ENCODE data around the gene LYPD1. TPM values are rescaled to one million over a fixed set of nuclear protein-coding genes. Genes with fewer than 3 reads are reported as not detected.
"Not testable (repeated sequence)": the region's sequence is repeated elsewhere in the genome, so short reads cannot be mapped to it uniquely, and the experiment has no call there.

The LYPD1 gene, protein sequence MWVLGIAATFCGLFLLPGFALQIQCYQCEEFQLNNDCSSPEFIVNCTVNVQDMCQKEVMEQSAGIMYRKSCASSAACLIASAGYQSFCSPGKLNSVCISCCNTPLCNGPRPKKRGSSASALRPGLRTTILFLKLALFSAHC
- total RNA-seq: under 1 TPM in 1 of 2 donors, not detected in 1; 0.28 TPM
- long read RNA-seq, partial matches to known transcripts: 0 of 1 reads
- long read RNA-seq, other reads (novel, unspliced or antisense): 1 of 1 reads

- intact Hi-C loops (cut with DNase I, micrococcal nuclease): no loop called here
- ATAC-seq (peak; percentile 64), DNase-seq (peak in 1 of 2 donors; percentile 9)
Observed at GRCh38 chr2:132669908-132670495, at the start of gene LYPD1. Gene LYPD1 (minus strand): TSS chr2:132670205. CDS start chr2:132669932, 273 bp downstream.

GRCh38 chr2:132719480-132719879, 49.5 kb upstream of the LYPD1 start:
- intact Hi-C loops (cut with DNase I, micrococcal nuclease): no loop called here
- ATAC-seq (no peak), DNase-seq (no peak)

DNA sequence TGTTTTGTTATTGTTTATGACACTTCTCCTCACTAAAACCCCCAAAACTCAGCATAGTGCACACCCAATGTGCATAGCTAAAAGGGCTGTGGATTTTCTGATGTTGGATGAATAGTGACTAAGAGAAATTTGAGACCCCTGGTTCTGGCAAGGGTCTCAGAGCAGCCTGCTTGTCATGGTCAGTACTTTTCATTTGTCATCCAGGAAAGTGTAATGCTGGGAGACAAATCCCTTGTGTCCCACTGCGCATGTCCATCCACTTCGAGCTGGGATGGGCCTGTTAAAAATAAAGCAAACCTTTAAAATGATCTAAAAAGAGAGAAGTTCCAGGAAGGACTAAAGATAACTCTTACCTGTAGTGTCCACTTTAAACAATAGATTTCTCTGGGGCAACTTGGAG, 46.9 kb upstream of the LYPD1 start:
- intact Hi-C loops (cut with DNase I, micrococcal nuclease): no loop called here
- no peak for ATAC-seq

DNA sequence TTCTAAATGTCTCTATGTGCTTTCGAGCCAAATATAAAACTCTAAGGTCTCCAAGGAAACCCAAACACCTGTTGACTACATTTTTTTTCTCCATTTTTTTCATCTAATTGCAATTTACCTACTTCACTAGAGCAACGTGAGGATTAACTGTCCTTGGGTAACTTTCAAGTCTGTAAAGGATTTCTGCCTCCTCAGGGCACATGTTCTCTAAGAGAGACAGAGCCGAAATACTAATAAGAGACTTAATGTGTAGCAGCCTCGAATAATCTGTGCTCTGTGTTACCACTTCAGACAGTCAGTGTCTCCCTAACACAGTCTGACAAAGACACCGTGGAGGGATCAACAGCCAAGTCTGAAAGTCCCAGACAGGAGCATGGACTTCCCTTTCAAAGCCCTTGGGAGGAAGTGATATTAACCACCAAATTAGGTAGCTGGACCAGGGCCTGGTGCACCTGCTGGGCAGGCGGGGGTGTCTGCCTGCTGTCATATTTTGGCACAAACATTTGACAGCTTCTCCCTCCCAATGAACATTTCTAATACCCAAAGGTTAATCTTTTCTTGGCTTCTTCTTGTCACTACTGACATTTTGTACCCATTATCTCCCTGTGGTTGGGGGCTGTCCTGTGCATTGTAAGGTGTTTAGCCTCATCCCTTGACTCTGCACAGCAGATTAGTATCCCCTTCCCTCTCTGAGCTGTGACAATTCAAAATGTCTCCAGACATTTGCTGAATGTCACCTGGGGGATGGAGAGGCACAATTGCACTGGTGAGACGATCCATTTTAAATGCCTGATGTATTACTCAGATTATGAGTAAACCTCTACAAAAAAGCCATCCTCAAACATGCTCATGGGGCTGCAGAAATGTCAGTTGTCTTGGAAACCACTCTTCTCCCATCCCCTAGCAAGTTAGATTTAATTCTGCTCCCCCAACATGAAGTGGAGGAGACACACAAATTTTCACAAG, 45.7 kb upstream of the LYPD1 start:
- ATAC-seq (no peak), DNase-seq (no peak)
- intact Hi-C loops (cut with DNase I, micrococcal nuclease): no loop called here

More for the DNA sequence above, 46.9 kb upstream of the LYPD1 start:
- no peak for DNase-seq

GRCh38 chr2:132703396-132703795, 33.4 kb upstream of the LYPD1 start:
- intact Hi-C loops (cut with DNase I, micrococcal nuclease): no loop called here
- no peak for ATAC-seq
- DNase-seq: no peak

DNA sequence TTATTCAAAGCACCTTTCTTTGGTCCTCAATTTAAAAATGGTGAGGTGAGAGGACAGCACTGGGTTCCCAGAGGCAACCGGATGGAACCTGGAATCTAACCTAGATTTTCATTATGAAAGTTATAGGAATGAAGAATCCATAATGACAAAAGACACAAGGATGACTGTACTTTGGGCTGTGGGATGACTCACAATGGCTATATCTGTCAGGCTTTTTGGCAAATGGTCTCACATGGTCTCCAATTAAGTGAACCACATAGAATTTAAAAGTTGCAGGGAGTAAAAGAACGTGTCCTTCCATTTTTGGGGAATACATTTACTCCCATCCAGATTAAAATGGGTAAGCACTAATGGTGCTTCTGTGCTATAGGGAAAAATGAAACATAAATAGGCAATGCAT, 31.8 kb upstream of the LYPD1 start:
- no peak for DNase-seq
- intact Hi-C loops (cut with DNase I, micrococcal nuclease): no loop called here
- ATAC-seq: no peak

DNA sequence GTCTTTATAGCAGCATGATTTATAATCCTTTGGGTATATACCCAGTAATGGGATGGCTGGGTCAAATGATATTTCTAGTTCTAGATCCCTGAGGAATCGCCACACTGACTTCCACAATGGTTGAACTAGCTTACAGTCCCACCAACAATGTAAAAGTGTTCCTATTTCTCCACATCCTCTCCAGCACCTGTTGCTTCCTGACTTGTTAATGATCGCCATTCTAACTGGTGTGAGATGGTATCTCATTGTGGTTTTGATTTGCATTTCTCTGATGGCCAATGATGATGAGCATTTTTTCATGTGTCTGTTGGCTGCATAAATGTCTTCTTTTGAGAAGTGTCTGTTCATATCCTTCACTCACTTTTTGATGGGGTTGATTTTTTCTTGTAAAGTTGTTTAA, 29.8 kb upstream of the LYPD1 start:
- ATAC-seq; DNase-seq; intact Hi-C loops (cut with DNase I, micrococcal nuclease): not testable (repeated sequence)

DNA sequence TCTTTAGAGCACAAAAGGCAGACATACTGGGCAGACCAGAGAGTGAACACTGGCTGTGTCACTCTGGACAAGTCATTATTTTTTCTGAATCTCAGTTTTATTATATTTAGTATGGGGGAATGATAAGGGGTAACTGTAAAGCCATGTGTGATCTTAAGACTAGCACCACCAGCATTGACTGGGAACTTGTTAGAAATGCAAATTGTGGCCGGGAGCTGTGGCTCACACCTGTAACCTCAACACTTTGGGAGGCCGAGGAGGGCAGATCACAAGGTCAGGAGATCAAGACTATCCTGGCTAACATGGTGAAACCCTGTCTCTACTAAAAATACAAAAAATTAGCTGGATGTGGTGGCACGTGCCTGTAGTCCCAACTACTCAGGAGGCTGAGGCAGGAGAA, 28.3 kb upstream of the LYPD1 start:
- intact Hi-C loops (cut with DNase I, micrococcal nuclease); DNase-seq; ATAC-seq: not testable (repeated sequence)

DNA sequence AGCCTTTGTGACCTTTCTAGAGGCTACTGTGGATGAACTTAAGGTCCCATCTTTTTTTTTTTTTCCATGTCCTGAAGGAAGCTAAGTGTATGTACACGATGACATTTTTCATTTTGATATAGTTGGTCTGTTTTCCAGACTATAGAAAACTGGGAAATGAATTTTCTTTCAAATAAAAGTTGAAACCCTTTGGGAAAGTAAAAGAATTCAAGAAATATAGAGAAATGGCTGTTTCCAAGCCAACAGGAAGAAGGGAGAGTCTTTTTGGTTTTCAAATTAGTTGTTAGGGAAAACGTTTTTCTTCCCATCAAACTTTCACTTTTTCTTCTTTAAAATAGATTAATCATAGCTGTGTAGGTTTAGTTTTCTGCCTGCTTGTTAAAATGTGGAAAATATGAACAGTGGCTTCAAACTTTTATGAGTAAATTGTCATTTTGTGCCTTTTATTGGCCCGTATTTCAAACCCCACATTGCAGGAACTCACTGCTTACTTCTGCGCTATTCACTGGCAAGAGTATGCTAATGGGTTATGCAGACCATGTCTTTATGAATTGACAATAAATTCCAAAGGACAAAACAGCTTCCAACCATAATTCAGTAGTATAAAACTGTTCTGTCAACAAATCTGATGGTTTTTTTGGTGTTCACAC, 27.7 kb upstream of the LYPD1 start:
- intact Hi-C loops (cut with DNase I, micrococcal nuclease): no loop called here
- ATAC-seq: no peak
- DNase-seq: no peak

- ATAC-seq (no peak), DNase-seq (no peak)
- intact Hi-C loops (cut with DNase I, micrococcal nuclease): no loop called here
Observed at GRCh38 chr2:132692816-132693215, 22.8 kb upstream of the LYPD1 start.

- intact Hi-C loops (cut with DNase I, micrococcal nuclease): no loop called here
- DNase-seq (no peak), ATAC-seq (no peak)
Observed at GRCh38 chr2:132691556-132691955, 21.6 kb upstream of the LYPD1 start.

DNA sequence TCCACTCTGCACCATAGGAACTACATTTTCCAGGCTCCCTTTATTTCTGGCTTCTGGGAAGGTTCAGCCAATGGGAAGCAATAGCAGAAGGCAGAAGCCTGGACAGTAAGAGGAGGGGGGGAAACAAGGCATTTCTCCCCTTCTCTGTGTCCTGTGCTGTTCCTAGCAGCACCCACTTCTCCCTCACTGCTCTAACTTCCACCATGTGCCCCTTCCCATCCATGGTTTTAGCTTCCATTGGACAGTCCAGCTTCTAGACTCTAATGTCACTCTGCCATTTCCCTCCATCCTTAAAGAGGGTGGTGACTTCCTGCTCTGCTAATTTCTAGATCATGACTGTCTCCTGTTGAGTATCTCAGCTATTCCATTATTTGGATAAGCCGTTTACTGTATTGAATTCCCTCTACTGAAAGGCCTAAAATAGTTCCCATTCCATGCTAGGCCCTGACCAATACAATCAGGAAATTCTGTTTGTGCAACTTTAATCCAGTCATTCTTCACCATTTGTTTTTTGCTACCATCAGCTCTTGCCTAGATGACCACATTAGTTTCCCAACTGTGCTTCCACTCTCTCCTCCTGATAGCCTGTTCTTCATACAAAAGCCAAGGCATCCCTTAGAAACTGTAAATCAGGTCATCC, 20.8 kb upstream of the LYPD1 start:
- intact Hi-C loops (cut with DNase I, micrococcal nuclease): no loop called here
- no peak for ATAC-seq

DNA sequence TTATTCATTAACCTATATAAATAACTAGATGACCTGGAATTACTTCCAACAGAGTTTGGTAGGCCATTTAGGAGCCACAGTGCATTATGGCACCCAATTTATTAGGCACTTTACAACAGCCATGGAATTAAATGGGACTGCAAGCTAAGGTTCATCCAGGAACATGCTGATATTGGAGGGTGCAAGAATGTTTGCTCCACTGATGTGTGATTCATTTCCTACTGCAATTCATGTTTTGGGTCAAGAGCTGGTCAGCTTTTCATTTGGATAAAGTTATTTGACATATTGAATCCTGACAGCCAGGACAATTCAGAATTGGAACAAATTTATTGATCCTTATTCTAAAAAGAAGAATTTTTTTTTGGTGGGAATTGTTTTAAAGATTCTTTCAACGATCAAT, 11.8 kb upstream of the LYPD1 start:
- ATAC-seq: peak; percentile 40
- intact Hi-C loops (cut with DNase I, micrococcal nuclease): no loop called here

More for the DNA sequence above, 20.8 kb upstream of the LYPD1 start:
- no peak for DNase-seq

GRCh38 chr2:132680544-132680943, 10.5 kb upstream of the LYPD1 start:
- intact Hi-C loops (cut with DNase I, micrococcal nuclease): no loop called here
- ATAC-seq: no peak
- no peak for DNase-seq

More for the DNA sequence above, 11.8 kb upstream of the LYPD1 start:
- DNase-seq: no peak

GRCh38 chr2:132678483-132678882, 8.5 kb upstream of the LYPD1 start:
- ATAC-seq (no peak), DNase-seq (no peak)
- intact Hi-C loops (cut with DNase I, micrococcal nuclease): no loop called here

- no peak for ATAC-seq
- DNase-seq: no peak
- intact Hi-C loops (cut with DNase I, micrococcal nuclease): no loop called here
Observed at GRCh38 chr2:132677661-132678060, 7.7 kb upstream of the LYPD1 start.

GRCh38 chr2:132676999-132677398, 7.0 kb upstream of the LYPD1 start:
- ATAC-seq (no peak), DNase-seq (no peak)
- intact Hi-C loops (cut with DNase I, micrococcal nuclease): no loop called here

GRCh38 chr2:132671151-132671835, 1.3 kb upstream of the LYPD1 start:
- no peak for ATAC-seq
- intact Hi-C loops (cut with DNase I, micrococcal nuclease): no loop called here

More at GRCh38 chr2:132671151-132671835, 1.3 kb upstream of the LYPD1 start:
- no peak for DNase-seq
